Activated CD4-positive, CD25-positive, alpha-beta regulatory T cell (primary cell): ENCODE measurements around the gene EPHA7.

Source experiments
- DNase-seq, 4 experiments: peaks; one replicate each; lab custom pipeline; 2025; lab: John Stamatoyannopoulos, UW

The EPHA7 gene

DNA sequence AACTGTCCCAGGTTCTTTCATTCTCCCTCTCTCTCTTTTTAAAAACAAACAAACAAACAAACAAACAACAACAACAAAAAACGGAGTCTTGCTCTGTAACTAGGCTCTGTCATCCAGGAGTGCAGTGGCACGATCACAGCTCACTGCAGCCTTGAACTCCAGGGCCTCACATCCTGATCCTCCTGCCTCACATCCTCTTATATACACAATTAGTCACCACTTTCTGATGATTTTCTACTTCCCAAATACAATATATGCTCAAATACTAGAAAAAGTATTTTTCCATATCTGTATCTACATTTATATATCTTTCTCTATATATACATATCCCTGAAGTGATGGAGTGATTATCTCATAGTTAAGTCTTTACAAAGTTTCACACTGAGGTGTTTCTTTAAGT, 170.7 kb downstream of the EPHA7 start:
- no peak for DNase-seq

DNA sequence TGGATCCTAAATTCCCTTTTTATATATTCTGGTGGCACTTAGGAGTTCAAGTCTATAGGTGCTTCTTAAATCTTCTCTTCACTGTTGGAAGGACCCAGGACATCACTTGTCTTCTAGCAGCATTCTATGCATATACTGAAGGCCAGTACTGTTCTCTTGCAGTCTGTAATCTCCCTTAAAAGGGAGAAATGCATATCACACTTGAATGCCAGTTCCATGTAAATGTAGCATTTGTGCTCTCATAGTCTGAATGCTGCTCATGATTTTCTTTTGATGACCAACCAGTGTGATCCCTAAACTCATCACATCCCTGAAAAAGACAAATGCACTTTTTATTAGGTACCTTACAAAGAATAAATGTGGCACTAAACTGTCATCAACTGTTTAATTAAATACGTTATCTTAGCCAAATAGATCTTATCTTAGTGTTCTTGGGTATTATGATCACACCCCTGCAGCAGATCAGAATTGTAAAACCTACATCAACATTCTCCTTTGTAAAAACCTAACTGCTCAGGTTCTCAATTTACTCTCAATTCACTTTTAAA, 176.1 kb downstream of the EPHA7 start:
- DNase-seq: no peak

DNA sequence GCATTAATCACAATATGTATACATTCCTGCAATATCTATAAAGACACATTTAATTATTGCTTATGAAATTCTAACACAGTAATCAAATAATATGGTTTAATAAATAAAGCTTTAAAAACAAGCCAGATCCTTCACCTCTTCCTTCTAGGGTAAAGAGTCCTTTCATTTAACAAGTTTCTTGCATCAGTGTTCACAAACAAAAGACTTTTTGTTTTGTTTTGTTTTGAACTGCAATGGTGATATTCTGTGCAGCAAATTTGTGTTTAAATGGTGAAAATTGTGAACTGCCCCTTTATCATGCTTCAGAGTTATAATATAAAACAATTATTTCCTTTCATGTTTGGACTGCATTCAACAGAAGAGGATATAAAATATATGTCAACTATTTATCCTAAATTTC, 177.3 kb downstream of the EPHA7 start:
- no peak for DNase-seq

DNA sequence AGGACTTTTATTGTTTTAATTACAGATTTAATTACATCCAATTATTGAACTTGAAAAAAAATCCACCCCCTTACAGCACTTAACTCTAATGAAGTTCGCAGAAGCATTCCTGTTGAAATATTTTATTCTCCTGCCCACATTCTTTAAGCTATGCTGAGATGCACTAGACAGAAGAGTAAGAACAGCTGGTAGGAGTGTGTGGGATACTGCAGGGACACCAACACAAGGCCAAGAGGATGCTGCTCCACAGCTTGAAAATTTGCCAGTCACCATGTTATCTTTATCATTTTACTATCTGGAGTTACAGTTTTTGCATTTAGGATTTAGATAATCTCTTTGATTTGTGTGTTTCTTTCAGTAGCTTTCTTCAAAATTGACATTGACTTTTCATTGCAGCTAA, 180.7 kb downstream of the EPHA7 start:
- DNase-seq: no peak

DNA sequence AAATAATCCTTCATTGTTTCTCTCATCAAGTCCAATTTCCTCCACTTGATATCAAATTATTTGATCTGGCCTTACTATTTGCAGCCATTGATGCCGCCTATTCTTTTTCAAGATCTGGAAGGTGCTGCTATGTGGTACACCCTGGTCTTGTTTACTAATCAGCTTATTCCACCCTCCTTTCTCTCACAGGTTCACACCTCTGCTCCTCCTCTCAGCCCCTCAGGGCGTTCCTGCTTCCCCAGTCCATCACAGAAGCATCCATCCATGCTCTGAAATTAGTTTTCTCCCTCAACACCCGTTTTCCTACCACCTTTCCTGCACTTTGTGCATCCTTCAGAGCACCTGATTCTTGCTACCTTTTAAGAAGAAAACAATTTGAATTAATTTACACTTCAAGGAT, 183.6 kb downstream of the EPHA7 start:
- DNase-seq: no peak

DNA sequence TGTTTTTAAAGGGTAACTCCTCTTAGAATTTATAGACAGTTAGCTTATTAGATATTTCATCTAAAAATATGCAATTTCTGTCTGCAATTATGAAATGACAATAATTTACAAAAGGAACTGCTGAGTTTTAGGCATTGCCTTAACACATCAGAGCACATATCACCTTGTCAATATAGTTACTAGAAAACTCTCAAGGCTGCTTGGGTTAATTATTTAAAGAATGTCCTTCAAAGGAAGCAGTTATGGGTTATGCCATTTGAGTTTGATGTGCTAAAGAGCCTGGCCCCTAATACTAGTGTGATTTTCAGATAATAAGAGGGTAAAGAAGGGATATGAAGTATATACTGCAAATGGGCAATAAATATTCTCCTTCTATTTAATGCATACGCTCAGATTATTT, 192.5 kb downstream of the EPHA7 start:
- DNase-seq: no peak

DNA sequence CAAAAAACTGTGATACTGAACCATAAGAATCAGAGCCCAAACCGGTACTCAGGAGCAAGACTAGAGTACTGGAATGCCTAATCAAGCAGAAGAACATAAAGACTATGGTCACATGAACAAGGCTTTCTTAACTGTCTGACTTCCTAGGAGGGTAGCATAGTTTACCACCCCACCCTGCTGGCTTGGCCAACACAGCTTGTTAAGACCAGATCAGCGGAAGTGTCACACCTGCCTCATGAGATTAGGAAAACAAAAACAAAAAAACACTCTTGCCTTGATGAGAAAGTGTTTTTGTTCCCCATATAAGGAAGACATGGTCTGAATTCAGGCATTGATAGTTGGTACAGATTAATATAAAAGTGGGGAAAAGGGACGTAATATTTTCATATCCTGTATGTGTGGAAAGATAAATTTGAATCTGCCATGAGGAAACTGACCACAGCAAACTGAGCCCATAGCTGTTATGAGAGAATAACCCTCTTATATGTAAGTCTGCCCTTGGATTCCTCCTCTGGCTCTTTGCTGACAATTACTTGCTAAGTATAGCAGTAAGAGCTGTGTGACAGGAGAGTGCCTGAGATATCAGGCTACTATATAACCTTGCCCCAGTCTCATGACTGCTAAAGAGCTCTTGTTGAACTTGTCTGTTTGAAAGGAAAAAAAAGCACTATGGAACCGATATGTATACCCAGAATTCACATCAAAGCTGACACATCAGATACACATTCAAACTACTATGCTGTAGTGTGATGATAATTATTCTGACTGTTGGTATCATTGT, 197.1 kb downstream of the EPHA7 start:
- no peak for DNase-seq

DNA sequence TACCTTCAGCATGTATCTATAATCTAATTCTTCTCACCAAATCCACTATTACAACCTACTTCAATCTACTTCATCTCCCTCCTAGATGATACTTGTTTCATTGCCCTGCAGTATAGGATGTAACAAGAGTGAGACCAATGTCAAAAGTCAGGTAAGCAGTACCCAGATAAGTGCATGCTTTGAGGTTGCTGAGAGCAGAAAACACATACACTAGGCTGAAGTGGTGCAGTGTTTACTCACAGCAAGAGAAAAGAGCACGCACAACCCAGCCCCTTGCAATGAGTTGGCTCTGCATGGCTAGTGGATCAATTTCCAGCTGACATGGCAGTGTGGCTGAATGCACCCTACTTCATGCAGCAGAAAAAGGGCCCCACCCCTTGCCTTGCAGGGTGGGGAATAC, 199.9 kb downstream of the EPHA7 start:
- no peak for DNase-seq

DNA sequence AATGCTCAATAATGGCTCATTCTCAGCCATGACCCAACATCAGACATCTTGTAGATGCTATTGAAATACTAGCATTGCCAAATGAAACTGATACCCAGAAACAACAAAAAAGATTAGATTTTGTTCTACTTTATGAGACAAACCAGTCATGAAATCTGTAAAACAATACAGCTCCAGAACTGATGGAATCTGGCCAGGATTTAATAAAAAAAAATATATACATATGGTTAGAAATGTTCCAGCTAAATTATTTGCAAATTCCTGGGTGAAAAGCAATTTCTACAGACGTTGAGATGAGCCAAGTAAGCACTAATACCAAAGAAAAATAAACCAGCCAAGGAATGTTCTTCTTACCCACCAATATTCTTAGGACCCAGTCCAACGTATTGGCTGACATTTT, 201.3 kb downstream of the EPHA7 start:
- DNase-seq: no peak

DNA sequence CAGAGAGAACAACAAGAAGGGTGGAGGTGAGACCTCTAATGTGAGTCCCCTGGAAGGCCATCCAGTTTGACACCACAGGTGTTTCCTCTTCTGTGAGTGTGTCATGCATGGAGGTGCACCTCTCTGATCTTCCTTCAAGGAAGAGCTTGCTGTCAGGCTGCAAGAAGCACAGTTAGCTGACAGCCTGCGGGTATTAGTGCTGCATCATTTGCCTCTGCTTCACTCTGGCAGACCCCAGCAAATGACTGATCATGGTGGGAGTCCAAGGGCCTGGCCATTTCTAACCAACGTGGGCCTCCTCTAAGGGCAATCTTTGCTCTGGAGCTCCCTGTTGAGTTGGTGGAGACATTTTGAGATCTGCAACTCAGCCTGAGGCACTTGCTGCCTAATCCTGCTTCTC, 206.3 kb downstream of the EPHA7 start:
- no peak for DNase-seq

DNA sequence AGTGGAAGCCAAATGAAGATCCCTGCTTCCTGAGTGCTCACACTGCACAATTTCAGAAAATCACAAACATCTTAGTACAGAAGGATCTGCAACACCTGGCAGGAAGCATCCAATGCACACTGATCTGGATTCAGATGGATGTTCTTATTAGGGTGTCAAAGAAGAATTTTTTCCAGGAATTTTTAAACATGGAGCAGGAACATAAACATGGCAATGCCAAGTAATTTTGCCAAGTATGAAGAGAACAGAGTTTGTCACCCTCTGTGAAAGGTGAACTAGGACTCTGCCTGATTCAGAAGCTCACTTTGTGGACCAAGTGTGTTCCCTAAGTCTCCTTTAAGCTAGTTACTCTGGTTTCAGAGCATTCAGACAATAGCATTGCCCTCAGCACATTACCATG, 208.5 kb downstream of the EPHA7 start:
- no peak for DNase-seq

DNA sequence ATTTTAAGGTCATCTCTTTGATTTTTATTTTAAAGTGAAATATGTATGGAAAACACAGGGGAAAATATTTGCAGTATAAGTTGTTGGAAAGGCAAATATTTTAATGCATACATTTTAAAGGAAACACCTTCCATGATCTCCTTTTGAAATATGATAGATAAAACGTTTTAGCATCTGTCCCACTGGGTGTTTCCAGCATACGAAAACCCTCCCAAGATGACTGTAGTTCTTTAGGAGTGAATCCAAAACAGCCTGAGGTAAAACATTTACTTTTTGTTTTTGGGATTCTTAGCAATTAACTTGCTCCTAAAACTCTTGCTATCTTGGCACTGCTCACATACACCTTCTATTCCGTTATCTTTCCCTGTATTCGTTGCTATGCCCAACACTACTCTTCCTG, 210.0 kb downstream of the EPHA7 start:
- no peak for DNase-seq

DNA sequence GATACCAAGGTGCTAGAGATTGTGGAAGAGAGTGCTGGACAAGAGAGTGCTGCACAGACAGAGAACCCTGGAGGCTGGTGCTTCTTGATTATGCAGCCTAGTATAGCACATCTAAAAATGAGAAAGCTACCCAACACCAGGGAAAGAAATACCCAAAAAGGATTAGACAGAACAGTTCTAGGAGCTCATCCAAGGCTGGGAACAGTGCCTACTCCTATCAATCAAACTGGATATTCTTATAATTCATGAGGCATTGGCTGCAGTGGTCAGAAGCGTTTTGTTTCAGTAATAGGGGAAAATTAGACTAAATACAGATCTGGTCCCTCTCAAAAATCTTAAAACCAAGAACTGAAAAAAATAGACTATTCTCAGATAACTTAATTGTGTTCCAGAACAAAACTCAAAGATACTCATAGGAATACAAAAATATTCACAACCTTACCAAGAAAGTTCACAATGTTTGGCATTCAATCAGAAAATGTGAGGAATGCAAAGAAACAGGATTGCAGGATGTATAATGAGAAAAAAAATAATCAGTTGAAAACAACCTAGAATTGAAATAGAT, 222.9 kb downstream of the EPHA7 start:
- no peak for DNase-seq

DNA sequence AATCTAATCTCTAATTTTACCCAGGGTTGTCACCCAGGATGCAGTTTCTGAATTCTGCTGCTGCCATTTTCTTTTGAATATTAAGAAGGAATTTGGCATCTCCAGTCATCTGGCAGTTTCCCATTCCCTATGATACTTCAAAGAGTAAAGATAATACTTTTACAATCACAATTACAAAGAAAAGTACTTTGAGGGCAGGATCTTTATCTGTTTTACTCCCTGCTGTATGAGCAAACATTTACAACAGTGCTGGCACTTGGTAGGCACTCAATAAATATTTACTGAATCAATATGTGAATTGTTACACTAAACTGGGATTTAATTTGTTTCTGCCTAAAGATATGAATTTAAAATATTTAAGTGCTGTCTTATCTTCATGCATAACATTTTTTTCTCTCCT, 224.9 kb downstream of the EPHA7 start:
- no peak for DNase-seq

DNA sequence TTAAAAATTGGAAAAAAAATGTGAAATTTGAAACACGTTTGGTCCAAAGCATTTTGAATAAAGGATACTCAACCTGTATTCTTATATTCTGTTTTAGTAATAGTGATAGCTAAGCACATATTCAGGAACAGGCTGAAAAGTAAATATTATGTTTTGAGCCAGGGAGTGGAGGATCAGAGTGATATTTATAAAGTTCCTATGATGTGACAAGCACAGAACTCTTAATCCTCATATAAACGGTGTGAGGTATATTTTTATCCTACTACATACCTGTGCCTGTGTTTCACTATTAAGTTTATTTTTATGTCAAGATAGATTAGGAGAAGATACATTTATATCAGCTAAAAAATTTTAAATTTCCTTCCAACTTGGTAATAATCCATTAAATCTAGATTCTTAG, 225.5 kb downstream of the EPHA7 start:
- no peak for DNase-seq
